HepG2 (cell line): ENCODE measurements around the gene ZCCHC7. TPM values are rescaled to one million over a fixed set of nuclear protein-coding genes. Genes with fewer than 3 reads are reported as not detected.
"Not testable (repeated sequence)": the region's sequence is repeated elsewhere in the genome, so short reads cannot be mapped to it uniquely, and the experiment has no call there.

Experiments used
- ATAC-seq: fragments of 200-7000 bp; cut with Tn5 transposase; 3 replicates; pipeline ENCODE4 v1.9.1; 2020; ENCODE audit warnings: mild to moderate bottlenecking, moderate library complexity
- BruUV-seq: library from RNA; stranded (reverse); fragments of 400-500 nt; replicated peaks from 2 replicates; lab custom pipeline; 2021; lab: Mats Ljungman, UMichigan
- CTCF ChIA-PET: fragments of 300-600 bp; formaldehyde crosslinking; extraction: SDS; loops from one replicate; lab custom pipeline; 2021; ENCODE audit warnings: low total read pairs, inconsistent platforms, low intra/inter-chr PET ratio; lab: Yijun Ruan, JAX
- POLR2A ChIA-PET: fragments of 350-600 bp; sonication (Branson Sonifier 250); formaldehyde crosslinking; loops from one replicate; lab custom pipeline; 2020; ENCODE audit warnings: antibody characterized with exemption, inconsistent platforms; lab: Yijun Ruan, JAX
- DNase-seq: peaks from one replicate; pipeline ENCODE4 v3.0.0-alpha.2; 2015; ENCODE audit warnings: low spot score
- FAIRE-seq: peaks from 3 replicates; lab custom pipeline; 2011; peaks lifted over from hg19 to GRCh38; lab: Jason Lieb, UNC
- H2AFZ ChIP-seq: one replicate; pipeline ENCODE4 v1.6.1; 2011; ENCODE audit warnings: low read length, inconsistent platforms
- H3K27ac ChIP-seq: fragments of 300-600 bp; 3 replicates; pipeline ENCODE4 v1.8.0; 2011; ENCODE audit warnings: mixed run types, mild to moderate bottlenecking, mixed read lengths, low read length, inconsistent platforms; ENCODE audit not compliant: insufficient read depth; ENCODE audit errors: extremely low read length
- H3K27me3 ChIP-seq, 2 experiments: fragments of 200-600 bp in 1 of 2; 2 replicates in 1 of 2; 3 replicates in 1 of 2; pipeline versions ENCODE4 v1.6.0 to v1.8.0; 2011; ENCODE audit warnings: low read length in 2 of 2, mild to moderate bottlenecking in 2 of 2, moderate library complexity in 2 of 2, inconsistent platforms in 1 of 2; ENCODE audit not compliant: insufficient read depth in 2 of 2, control insufficient read depth in 1 of 2
- H3K36me3 ChIP-seq, 2 experiments: fragments of 200-600 bp in 1 of 2; replicated peaks in 1 of 2; 2 replicates in 1 of 2; 3 replicates in 1 of 2; pipeline versions ENCODE4 v1.5.1 to v1.8.0; 2011; ENCODE audit warnings: low read length in 2 of 2, inconsistent platforms in 1 of 2; ENCODE audit not compliant: insufficient read depth in 2 of 2, control insufficient read depth in 1 of 2
- H3K4me1 ChIP-seq: 2 replicates; pipeline ENCODE4 v1.5.1; 2012; ENCODE audit warnings: low read length, inconsistent platforms; ENCODE audit not compliant: insufficient read depth
- H3K4me2 ChIP-seq: 2 replicates; pipeline ENCODE4 v1.6.0; 2011; ENCODE audit warnings: low read depth, low read length, inconsistent platforms
- H3K4me3 ChIP-seq, 3 experiments: fragments of 200-600 bp in 1 of 3; sonication (generic), shearing (Covaris generic) in 1 of 3; replicated peaks in 1 of 3; 2 replicates each; pipeline ENCODE4 v1.5.1; 2011 to 2016; ENCODE audit warnings: low read length in 3 of 3, inconsistent platforms in 2 of 3, low read depth in 2 of 3, mild to moderate bottlenecking in 2 of 3, control low read depth in 1 of 3, mixed read lengths in 1 of 3; ENCODE audit not compliant: insufficient read depth in 1 of 3
- H3K79me2 ChIP-seq: one replicate; pipeline ENCODE4 v1.6.1; 2011; ENCODE audit warnings: low read length, inconsistent platforms; ENCODE audit not compliant: insufficient read depth
- H3K9ac ChIP-seq: 2 replicates; pipeline ENCODE4 v1.6.0; 2011; ENCODE audit warnings: mild to moderate bottlenecking, low read depth, low read length, inconsistent platforms; ENCODE audit not compliant: insufficient read depth
- H3K9me3 ChIP-seq: 2 replicates; pipeline ENCODE4 v1.5.1; 2012; ENCODE audit warnings: mild to moderate bottlenecking, low read length
- H4K20me1 ChIP-seq: 2 replicates; pipeline ENCODE4 v1.6.0; 2011; ENCODE audit warnings: inconsistent platforms, mild to moderate bottlenecking, low read length, moderate library complexity; ENCODE audit not compliant: insufficient read depth
- ZNF12 ChIP-seq: sonication (generic); formaldehyde crosslinking; IDR thresholded peaks from 2 replicates; pipeline ENCODE4 v1.5.0; 2020; ENCODE audit warnings: missing genetic modification reagents
- ZNF292 ChIP-seq: sonication (generic); formaldehyde crosslinking; IDR thresholded peaks from 2 replicates; pipeline ENCODE4 v1.8.1; 2022; ENCODE audit warnings: mild to moderate bottlenecking, low read depth, missing genetic modification reagents, borderline replicate concordance
- WGBS: methylation state at CpG from one replicate; pipeline ENCODE4 v1.1.6; 2017; ENCODE audit warnings: low lambda C conversion rate; 5-methylcytosine and 5-hydroxymethylcytosine counted together
- in situ Hi-C: cut with HindIII; loops from 2 replicates; pipeline ENCODE4 v1.10.0; 2017; ENCODE audit warnings: low pct_unique_long_range_greater_than_20kb; ENCODE audit not compliant: extremely low pct_ligation_motif_present
- intact Hi-C: fragments of 100-400 bp; cut with micrococcal nuclease; formaldehyde crosslinking; loops from one replicate; pipeline ENCODE4 v1.10.0; 2022; ENCODE audit not compliant: unreplicated experiment
- polyA plus RNA-seq, 8 experiments: library from polyadenylated mRNA; depleted of rRNA in 3 of 8; stranded (reverse) in 7 of 8; unstranded in 1 of 8; fragments of >200 nt; fragmentation: Illumina TruSeq in 4 of 8; extraction: Trizol in 4 of 8; gene quantifications; 2 replicates each; pipeline versions ENCODE4 v1.2.1 to v1.2.3, GENCODE V29; 2011 to 2016; ENCODE audit warnings: low read depth in 4 of 8, missing spikeins in 1 of 8, mixed read lengths in 1 of 8; ENCODE audit not compliant: insufficient read depth in 1 of 8
- total RNA-seq, 5 experiments: library from RNA; depleted of rRNA; stranded (reverse); fragments of >200 nt; fragmentation: Illumina TruSeq; extraction: Trizol; gene quantifications; 2 replicates each; pipeline ENCODE4 v1.2.3, GENCODE V29; 2016; ENCODE audit warnings: low read depth in 1 of 5

Gene ZCCHC7
- total and polyA plus RNA-seq, 2 of the 13 experiments (the other 11 are each of a cell fraction or from before 2014, with no cell fraction given), result 13.6 to 19.3 TPM

DNA sequence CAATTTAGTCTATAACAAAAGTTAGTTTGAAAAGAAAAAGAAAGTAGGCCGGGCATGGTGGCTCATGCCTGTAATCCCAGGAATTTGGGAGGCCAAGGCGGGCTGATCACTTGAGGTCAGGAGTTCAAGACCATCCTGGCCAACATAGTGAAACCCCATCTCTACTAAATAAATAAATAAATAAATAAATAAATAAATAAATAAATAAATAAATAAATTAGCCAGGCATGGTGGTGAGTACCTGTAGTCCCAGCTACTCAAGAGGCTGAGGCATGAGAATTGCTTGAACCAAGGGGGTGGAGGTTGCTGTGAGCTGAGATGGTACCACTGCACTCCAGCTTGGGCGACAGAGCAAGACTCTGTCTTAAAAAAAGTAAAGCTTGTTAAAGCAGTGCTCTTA lies 277.6 kb downstream of the ZCCHC7 start:
- H3K9me3 ChIP-seq, BruUV-seq, POLR2A ChIA-PET, ATAC-seq, H3K27ac ChIP-seq, intact Hi-C loops, CTCF ChIA-PET, H3K4me3 ChIP-seq, H3K9ac ChIP-seq, H3K79me2 ChIP-seq, H3K4me1 ChIP-seq, H2AFZ ChIP-seq, FAIRE-seq, H3K36me3 ChIP-seq, H4K20me1 ChIP-seq, H3K4me2 ChIP-seq, H3K27me3 ChIP-seq, DNase-seq, in situ Hi-C loops: not testable (repeated sequence)
- WGBS, result 68% methylated on average over 3 of the region's 3 CpGs

DNA sequence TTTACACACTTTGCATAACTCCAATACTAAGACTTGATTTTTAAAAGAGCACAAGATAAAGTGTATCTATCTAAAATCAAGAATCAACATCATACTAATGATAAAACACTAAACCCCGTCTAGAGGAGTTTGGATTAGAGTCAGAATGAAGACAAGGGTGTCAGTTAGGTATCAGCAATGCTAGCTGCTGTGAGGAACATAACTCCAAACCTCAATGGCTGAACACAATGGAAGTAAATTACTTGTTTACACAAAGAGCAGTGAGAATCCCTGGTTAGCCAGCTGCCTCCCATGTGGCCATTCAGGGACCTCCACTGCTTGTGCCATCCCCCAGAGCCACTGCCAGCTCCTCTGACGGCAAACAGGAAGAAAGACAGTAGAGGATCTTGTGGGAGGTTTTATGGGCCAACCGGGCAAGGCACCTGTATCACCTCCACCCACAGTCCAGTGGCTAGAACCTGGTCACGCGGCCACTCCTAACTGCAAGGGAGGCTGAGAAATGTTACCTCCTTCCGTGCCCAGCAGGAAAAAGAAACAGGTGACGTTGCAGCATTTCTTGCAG lies 278.2 kb downstream of the ZCCHC7 start:
- no peaks in the 10 kb centered on the region for H3K36me3 ChIP-seq
- H2AFZ ChIP-seq, result no peak overlapping the region
- intact Hi-C loops, result no loop called here
- no peak for DNase-seq
- H3K27me3 ChIP-seq, result peaks cover 0 to 9% of the 10 kb centered on the region in 2 experiments; a peak in 1 of 5 replicates
- no peak overlapping the region for H3K27ac ChIP-seq
- H3K4me1 ChIP-seq, result peaks cover 6% of the 10 kb centered on the region
- no peak for ATAC-seq
- no peak overlapping the region for H3K4me3 ChIP-seq
- WGBS, result 60% methylated on average over 7 of the region's 7 CpGs
- H3K79me2 ChIP-seq, result no peaks in the 10 kb centered on the region
- CTCF ChIA-PET, result no interaction called here
- no peaks in the 10 kb centered on the region for H4K20me1 ChIP-seq
- in situ Hi-C loops, result no loop called here
- H3K9ac ChIP-seq, result no peak overlapping the region
- BruUV-seq, result no TSS peak
- no peak for FAIRE-seq
- peak; percentile 97 for TF ChIP-seq ZNF12 (CRISPR knock-in tag)
- no peak for TF ChIP-seq ZNF292 (CRISPR knock-in tag)
- no peak overlapping the region for H3K4me2 ChIP-seq
- no peaks in the 10 kb centered on the region for H3K9me3 ChIP-seq
- POLR2A ChIA-PET, result no interaction called here
